ENCODE data around the gene ZNF419.
"Not testable (repeated sequence)": the region's sequence is repeated elsewhere in the genome, so short reads cannot be mapped to it uniquely, and the experiment has no call there.

DNA sequence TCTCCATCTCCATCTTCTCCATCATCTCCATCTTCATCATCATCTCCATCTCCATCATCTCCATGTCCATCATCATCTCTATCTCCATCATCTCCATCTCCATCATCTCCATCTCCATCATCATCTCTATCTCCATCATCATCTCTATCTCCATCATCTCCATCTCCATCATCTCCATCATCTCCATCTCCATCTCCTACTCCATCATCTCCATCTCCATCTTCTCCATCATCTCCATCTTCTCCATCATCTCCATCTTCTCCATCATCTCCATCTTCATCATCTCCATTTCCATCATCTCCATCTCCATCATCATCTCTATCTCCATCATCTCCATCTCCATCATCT is 11.8 kb downstream of the ZNF419 start:
- TF ChIP-seq CTCF (IDR thresholded peaks at IDR 0.05; ENCODE audit: low read length); EZH2phosphoT487 (IDR thresholded peaks at IDR 0.05; ENCODE audit: low read length); EZH2 (optimal IDR thresholded peaks at IDR 0.05; ENCODE audit: low read depth, low read length): not testable (repeated sequence)

Data from MM.1S (cell line).